Iris pigment epithelial cell (primary cell): ENCODE measurements around the gene SOX6.

Experiments
- DNase-seq: peaks from one replicate; pipeline ENCODE4 v3.0.0-alpha.2; 2011; ENCODE audit warnings: low read depth

SOX6 gene

DNA sequence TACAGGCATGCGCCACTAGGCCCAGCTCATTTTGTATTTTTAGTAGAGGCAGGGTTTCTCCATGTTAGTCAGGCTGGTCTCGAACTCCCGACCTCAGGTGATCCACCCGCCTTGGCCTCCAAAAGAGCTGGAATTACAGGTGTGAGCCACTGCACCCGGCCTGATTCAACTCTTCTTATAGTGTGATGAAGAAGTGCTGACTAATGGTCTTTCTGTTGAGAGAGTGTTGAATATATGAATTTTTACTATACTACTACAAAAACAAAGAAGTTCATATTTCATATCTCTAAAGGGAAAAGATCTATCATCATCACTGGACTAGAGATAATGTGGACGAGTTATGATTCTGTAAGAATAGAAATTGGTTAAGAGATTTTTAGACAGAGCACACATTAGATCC, 320.1 kb downstream of the SOX6 start:
- no peak for DNase-seq

DNA sequence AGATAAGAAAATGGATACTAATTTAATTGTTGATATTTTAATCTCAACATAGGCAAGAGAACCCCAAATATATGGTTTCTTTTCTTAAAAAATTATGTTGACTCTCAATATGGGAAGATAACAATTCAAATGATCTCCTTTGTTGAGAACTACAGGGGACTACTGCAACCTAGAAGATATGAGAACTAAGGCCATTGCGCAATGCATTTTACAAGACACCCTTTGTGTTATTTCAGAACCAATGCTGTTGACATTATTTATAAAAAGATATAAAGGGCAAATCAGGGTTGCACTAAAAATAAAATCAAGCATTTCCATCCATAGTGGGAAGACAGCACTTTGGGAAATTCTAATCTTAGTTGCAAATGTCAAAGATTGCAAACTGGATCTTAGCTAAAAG, 322.3 kb downstream of the SOX6 start:
- no peak for DNase-seq

DNA sequence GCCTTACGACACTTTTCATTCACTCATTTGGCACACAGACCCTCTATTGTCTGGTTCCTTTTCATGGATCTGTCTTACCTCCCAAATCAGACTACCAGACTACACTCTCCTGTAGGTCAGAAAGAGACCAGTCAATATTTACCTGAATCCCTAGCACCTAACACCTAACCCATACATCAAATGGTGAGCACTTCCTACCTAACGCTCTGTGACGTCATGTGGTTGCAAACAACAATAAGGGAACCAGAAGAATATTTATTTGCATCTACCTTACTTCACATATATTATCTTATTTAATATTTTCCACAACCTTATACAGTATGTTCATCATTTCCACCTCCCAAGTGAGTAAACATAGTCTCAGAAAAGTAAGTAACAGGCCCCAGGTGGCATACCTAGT, 323.4 kb downstream of the SOX6 start:
- no peak for DNase-seq

DNA sequence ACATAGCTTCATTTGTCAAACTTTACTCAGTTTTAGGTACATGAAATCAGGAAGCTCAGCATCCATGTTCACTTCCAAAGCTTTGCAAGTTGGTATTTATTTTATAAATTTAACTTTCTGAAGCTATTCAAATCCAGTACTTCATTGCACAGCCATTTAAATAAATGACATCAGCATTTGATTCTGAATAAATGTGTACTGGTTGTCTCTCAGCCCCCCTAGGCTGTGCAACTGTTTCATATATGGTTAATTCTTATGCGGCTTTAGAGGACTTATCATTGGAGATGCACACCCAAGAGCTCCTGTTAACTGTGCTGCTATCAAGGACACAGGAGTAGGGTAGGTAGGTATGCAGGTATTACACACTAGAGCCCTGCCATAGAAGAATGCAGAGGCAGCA, 325.1 kb downstream of the SOX6 start:
- DNase-seq, result no peak

DNA sequence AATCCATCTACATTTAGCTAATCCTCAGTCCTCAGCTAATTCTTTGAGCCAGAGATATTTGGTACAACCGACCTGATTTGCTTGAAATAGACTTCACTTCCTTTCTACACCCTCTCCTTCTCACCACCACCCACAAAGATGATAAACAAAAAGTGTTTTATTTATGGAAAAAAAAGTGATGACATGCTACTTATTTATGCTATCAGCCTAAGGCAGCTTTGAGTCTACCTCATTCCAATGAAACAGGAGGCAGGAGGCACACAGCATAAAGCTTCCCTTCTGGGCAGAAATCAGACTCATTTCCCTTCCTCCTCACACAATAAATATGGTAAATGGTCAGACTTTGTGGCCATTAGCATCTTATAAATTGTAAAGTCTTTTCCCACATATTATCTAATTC, 325.7 kb downstream of the SOX6 start:
- DNase-seq, result no peak

DNA sequence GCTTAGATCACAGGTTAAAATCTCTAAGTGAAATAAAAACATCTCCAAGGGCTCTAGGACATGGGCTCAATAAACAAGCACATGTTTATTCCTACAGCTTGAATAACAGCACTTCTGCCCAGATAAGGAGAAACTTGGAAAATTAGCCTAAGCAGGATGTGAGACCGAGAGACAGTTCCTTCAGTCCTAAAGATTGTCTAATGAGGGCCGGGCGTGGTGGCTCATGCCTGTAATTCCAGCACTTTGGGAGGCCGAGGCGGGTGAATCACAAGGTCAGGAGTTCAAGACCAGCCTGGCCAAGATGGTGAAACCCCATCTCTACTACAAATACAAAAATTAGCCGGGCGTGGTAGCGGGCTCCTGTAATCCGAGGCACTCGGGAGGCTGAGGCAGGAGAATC, 327.2 kb downstream of the SOX6 start:
- peak; percentile 5 for DNase-seq

DNA sequence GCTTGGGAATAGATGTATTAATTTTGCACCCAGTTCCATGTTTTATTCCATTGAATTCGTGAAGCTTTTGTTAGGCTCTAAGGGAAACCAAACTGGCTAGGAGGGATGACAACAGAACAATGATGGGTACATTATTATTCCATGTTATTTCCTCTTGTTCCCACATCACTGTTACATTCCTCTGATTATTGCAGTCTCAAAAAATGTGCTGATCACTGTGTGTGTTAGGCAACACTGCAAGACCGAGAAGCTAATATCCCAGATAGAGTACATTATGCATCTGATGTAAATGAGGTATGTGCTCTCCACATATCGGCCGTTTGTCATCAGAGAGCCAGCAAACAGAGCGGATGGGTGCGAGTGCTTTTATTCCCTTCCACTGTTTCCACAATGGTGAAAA, 327.9 kb downstream of the SOX6 start:
- peak; percentile 28 for DNase-seq

DNA sequence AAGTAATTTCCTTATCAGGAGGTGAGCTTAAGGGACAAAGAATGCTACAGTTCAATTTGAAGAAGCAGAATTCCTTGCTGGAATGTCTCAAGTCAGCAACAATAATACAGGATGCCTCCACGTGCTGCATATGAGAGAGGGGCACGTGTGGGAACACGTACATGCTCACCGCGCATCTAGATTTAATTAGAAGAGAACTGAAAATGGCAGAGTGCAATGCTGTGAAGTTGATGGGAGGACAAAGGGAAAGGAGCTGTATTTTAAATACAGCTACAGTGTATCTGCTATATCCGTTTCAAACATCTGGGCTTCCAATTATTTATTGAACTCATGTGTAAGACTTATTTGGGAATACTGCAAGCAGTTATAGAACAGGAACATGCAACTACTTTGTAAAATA, 328.7 kb downstream of the SOX6 start:
- DNase-seq, result no peak

DNA sequence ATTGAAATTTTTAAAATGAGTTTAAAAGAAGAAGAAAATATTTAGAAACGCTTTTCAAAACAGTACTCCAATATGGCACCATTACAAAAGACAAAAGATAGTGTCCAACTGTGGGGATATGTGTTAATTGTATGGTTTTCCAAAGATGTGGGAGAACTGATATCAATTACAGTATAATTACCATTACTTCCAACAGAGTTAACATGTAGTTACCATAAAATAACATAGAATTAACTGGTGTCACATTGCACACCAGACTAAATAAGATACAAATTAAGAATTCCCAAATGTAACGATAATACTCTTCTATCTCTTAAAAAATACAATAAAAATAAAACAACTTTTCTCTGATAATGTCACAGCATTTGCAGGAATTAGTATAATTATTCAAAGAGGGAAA, 329.5 kb downstream of the SOX6 start:
- no peak for DNase-seq

DNA sequence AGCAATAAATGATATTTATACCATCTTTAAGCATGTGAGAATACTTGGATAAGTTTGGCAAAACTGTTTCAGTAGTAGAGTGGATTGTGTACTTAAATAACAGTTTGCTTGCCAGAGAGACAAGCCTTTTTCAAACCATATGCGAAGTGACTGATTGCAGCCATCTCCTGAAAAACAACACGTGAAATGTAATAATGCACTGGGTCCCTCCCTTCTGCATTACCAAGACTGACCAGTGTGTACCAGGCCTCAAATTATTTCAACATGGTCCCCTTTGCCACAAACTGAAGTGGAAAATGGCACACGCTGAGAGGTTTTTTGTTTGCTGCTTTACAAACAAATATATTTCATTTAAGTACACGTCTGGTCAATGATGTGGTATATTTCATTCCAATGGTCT, 337.4 kb downstream of the SOX6 start:
- no peak for DNase-seq

DNA sequence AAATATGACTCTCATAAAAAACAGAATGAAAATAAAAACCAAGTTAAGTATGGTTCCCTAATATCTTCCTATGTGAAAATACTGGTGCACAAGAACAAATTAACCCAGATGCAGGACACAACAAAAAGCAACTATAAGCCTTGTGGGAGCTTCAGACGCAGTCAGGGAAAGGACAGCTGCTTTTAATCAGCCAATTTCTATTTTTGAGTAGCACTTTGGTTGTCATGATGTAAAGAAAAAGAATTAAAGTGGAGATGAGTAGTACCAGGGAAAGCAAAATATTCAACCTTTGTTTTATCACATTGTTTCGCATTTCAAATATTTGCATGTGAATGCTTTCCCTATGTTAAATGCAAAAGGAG, 339.9 kb downstream of the SOX6 start:
- DNase-seq, result no peak

DNA sequence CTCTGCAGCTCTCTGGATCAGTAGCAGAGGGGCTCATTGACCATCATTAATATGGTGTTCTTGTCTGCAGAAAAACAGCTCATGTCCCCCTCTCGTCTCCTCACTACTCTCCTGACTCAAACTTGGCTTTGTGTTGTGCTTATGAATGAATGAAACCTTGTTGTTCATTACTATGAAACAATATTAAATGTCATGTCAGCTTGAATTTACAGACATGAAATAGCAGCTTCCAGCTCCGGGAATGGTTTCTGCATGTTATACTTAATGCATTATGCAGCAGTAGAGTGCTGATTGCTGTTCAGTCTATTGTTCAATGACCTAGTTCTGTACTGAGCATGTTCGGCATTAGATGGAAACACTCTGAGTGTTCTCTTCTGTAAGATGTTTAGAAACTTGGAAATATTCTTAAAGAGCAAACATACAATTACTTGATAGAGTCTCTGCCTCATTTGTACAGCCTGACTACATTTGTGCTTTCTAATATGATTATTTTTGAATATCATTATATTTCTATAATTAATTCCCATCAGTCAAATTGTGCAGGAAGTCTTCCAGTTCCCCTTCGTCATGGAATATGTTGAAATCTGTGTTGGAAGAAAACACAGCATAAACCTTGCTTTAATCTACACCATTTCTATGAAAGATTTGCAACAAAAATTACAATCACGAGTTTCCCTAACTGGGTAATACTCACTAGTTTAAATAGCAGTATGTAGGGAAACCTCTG, 340.4 kb downstream of the SOX6 start:
- no peak for DNase-seq

DNA sequence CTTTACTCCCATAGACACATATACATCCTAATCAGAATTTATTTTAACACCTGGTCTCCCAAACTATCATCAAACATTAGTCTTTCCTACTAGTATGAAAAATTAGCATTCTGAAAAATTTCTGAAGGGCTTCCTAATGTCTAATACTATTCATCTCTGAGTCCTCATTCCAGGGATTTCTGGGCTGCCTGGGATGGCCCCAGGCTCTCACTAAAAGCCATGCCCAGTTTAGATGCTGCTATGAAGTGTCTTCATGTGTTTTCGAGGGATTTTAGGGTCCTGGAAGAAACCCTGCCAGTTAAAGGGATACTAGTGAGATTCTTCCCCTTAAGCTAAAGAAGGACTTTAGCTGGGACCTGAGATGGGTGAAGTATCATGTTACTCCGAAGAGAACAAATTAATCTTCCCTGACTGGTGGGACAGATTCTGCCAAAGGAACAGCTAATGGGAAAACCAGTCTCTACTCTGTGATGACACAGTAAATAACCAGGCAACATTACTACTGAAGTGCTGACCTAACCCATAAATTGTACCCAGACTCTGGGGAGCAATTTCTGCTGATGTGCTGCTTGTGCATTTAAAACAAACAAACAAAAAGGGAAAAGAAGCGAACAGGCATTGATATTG, 342.6 kb downstream of the SOX6 start:
- DNase-seq, result no peak

DNA sequence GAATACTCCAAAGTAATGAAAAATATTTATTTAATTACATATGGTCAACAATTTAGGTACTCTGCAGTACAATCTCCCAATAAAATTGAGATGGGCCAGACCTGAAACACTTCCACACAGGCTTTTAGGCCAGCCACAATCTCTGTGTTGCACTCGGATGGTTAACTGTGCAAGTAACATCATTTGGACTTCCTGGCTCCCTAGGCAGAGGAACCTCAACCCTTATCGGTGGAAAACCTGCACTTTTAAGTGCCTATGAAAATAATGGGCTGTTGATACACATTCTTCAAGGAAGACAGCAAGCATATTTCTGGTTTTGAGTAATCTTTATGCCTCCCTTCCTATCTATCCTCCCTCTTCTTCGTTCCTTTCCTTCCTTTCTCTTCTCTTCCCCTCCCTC, 343.1 kb downstream of the SOX6 start:
- DNase-seq, result no peak

DNA sequence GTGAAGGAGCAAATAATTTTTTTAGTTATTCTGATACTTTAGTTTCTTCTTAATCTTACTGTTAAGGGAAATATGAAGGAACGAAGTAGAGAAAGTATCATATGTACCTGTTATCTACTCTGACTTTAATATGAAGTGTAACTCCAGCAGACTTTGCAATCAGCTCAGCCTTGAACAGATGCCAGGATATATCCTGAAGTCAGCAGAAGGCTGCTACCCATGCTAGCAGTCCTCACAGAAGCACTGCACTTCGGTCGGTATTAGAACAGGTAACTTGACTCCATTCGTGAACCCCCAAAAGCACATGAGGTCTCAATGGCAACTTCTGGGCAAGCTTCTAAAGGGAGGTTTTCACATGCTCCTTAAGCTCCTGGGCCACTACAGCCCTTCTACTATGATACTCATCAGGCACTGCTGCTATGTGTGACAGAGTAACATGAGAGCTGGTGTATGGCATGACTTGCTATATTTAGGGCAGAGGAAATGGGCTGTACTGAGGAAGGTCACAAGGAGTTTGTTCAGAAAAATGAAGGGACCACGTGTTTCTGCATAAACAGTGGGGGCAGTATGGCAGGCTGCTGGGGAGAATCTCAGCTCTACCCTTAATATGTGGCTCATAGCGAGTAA, 344.1 kb downstream of the SOX6 start:
- no peak for DNase-seq

DNA sequence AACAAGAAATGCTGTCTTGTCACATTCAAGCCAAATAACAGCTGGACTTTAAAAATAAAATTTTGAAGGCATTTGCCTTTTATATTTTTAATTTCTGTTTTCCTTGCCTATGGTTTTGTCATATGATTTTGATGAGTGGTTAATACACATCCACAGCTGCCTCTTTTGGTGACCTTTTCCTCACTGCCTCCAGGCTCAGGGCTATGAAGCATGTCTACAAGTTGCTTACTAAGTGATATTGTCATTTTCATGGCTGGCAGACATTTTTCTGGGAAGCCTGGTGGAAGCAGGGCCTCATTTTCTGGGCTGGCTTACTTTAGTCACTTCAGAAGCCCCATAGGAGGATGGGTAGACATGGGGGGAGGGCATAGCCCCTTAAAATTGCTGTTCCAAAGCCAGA, 344.9 kb downstream of the SOX6 start:
- DNase-seq, result no peak

DNA sequence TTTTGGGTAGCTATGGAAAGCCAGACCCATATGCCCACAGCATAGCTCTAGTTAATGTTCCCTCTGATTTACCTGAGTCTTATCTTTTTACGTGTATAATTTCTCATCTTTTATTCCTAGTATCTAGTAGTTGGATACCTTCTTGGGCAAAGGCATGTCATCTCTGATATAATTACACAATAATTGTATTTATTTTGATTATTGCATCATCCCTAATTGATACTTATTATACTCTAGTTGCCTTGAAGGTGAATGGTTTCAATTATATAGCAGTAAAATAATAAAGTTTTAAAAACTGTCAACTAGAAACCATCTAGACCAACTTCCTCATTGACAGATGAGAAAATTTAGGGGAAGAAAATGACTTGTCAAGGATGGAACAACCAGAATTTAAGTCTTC, 347.3 kb downstream of the SOX6 start:
- DNase-seq, result no peak

DNA sequence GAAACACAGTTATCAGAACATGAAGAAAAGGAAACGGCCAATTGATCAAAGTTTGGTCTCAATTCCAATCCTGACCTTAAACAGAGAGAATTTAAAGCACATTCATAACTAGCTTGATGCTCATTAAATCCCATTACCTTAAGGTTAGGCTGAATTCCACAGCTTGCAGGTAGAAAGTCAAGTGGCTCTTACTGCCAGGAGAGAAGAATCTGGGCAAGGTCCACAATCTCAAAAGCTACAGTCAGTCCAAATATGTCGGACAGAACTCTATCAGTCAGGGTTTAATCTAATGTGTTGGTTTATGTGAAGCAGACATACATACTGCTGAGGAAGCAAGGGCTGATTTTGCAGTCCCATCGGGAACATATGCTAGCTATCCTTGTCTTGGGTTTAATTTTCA, 348.8 kb downstream of the SOX6 start:
- DNase-seq, result no peak

DNA sequence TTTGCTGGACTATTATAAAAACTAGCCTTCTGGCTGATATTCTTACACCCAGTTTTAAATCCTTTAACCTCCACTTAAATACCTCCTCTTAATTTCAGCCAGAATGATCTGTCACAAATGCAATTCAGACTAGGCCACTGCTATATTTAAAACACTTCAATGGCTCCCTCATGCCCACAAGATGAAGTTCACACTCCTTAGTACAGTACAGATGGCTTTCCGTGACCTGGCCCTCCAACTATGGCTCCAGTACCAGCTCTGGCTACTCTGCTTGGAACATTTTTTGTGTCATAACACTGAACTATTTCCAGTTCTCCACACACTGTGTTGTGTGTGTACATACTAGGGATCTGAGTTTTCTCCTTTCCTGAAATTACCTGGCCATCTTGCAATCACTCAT, 353.4 kb downstream of the SOX6 start:
- no peak for DNase-seq

DNA sequence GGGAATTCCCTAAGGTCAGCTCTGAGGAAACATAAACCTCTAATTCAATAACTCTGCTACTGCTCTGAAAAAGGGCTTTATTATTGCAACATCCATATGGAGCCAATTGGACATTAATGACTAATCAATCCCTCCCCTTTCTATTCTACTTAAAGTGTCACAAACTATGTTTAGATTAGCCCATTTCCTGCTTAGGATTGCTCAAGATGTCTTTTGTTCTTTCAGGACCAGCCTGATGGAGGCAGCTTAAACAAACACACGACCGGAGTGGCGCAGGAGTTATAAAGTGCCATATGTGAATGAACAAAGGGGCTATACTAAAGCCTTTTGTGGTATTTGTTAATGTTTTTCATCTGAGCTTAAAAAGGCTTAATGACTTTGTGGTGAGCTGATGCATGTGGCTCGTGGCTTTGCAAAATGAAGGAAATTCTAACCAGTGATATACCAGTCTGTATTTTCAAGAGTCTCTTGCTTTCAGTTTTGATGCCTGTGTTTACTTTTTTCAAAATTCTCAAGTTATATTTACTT, 354.4 kb downstream of the SOX6 start:
- peak; percentile 83 for DNase-seq

DNA sequence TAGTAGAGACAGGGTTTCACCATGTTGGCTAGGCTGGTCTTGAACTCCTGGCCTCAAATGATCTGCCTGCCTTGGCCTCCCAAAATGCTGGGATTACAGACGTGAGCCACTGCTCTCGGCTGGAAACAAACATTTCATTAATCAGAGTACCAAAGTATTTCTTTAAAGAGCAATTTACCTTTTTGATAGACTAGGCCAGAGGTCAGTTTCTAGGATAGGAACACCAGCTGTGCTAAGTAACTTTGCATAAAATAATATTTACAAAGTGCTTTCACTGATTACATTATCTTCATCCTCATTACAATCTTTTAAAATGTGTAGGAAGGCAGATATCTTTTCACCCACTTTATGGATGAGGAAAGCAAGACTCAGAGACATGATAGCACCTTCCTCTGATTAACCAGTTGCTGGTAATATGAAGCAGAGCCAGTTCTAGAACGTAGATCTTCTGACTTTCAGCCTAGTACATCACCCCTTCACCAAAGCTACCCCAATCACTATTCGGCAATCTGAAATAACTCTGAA, 355.2 kb downstream of the SOX6 start:
- DNase-seq, result no peak

DNA sequence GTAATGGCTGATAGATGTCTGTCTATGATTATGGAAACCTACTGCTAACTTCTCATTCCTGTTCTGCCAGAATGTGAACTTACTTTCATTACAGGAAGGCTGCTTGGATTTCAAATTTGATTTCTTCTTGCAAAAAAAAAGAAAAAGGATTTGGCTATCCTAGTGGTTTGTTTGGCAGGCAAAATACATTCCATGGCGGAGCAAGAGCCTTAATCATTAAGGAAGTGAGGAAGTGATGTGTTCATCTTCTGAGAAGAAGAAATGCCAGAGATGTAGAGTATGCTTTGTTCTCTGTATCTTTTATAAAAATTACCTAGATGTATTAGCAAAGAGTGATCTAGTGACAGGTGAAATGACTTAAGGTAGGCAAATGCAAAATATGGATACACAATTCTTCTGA, 356.3 kb downstream of the SOX6 start:
- DNase-seq, result peak; percentile 86

DNA sequence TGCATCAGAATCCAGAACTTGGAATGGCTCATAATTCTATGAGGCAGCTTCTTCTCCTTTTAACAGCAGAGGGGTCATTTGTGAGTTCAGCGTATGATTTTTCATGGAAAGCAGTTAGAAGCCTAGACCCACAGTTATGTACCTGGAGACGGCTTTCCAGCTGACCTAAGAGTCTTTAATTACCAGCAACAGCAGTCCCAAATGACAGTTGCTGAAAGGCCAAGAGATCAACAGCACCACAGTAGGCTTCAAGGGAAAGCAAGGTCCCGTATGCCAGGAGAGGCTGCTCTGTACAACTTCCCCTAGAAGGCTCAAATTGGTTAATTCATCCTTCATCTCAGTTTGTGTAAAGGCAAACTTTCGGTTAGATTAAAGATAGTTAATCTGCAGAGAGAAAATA, 363.0 kb downstream of the SOX6 start:
- DNase-seq, result no peak
